ENCODE data around the gene C9orf72.

- TF ChIP-seq CTCF (conservative IDR thresholded peaks at IDR 0.05; ENCODE audit: low read depth, low read length) (no peak), EZH2 (IDR thresholded peaks at IDR 0.05; ENCODE audit: borderline replicate concordance, low read depth, low read length, poor library complexity, severe bottlenecking) (no peak)
Measured at GRCh38 chr9:27537027-27537435, 36.2 kb downstream of the C9orf72 start.

Data from A673 (cell line).